D341Med (cell line): ENCODE data around the gene ABCA7.

Source experiments
- DNase-seq: peaks from one replicate; pipeline ENCODE4 v3.0.0; 2012; ENCODE audit warnings: low spot score

The ABCA7 gene, protein sequence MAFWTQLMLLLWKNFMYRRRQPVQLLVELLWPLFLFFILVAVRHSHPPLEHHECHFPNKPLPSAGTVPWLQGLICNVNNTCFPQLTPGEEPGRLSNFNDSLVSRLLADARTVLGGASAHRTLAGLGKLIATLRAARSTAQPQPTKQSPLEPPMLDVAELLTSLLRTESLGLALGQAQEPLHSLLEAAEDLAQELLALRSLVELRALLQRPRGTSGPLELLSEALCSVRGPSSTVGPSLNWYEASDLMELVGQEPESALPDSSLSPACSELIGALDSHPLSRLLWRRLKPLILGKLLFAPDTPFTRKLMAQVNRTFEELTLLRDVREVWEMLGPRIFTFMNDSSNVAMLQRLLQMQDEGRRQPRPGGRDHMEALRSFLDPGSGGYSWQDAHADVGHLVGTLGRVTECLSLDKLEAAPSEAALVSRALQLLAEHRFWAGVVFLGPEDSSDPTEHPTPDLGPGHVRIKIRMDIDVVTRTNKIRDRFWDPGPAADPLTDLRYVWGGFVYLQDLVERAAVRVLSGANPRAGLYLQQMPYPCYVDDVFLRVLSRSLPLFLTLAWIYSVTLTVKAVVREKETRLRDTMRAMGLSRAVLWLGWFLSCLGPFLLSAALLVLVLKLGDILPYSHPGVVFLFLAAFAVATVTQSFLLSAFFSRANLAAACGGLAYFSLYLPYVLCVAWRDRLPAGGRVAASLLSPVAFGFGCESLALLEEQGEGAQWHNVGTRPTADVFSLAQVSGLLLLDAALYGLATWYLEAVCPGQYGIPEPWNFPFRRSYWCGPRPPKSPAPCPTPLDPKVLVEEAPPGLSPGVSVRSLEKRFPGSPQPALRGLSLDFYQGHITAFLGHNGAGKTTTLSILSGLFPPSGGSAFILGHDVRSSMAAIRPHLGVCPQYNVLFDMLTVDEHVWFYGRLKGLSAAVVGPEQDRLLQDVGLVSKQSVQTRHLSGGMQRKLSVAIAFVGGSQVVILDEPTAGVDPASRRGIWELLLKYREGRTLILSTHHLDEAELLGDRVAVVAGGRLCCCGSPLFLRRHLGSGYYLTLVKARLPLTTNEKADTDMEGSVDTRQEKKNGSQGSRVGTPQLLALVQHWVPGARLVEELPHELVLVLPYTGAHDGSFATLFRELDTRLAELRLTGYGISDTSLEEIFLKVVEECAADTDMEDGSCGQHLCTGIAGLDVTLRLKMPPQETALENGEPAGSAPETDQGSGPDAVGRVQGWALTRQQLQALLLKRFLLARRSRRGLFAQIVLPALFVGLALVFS (N-terminal part only)

DNA sequence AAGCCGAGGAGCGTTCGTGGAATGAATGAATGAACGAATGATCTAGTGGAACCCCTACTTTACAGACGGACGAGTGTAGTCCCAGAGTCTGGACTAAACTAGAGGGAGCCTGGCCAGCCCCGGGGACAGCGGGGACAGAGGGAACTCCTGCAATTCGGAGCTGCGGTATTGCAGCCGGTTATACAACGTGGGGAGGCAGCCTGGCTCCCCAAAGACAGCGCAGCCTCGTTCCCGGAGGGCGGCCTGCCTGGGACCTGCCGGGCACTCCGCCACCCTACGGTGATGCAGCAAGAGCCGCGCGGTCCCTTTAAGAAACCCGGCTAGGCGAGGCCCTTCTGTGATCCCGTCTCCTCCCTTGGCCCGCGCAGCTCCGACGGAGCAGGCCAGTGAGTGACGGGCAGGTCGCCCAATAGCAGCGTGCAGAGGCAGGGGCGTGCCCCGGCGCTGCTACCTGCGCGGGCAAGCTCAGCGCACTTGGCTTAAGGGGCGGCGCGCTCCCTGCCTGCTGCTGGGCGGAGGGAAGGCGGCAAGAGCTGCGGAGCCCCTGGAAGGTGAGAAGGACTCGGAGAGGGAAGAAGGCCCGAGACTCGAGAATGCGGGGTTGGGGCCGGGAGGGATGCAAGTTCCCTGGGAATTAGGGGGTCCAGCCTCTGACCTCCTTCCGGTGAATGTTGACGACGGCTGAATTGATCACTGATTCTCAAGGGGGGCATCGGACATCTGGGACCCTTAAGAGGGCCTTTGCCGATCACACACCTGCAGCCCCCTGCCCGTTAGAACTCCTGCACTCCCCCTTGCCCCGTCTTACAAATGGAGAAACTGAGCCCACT lies at the start of gene ABCA7:
TSS of gene ABCA7 (plus strand) at position 462 of the 830 bp plus-strand sequence. CDS start 1,255 bp downstream, outside the sequence.
- peak; percentile 98 for DNase-seq

DNA sequence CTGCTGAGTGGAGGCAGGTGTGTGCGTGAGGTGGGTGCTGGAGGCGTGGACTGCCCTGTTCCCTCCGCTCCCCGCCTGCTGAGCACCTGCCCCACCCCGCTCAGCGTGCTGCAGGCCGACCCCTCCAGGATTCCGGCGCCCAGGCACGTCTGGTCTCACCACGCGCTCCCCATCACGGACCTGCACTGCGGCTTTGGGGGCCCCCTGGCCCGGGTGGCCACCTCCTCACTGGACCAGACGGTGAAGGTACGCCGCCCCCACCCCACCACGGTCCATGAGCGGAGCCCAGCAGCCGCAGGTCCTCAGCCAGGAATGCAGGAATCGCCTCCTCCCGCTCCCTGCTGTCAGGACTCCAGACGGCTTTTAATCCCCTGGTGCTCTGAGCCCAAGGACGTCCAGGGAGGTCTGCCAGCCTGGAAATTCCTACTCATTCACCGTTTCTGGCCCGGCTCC lies 49.8 kb upstream of the ABCA7 start:
- no peak for DNase-seq

DNA sequence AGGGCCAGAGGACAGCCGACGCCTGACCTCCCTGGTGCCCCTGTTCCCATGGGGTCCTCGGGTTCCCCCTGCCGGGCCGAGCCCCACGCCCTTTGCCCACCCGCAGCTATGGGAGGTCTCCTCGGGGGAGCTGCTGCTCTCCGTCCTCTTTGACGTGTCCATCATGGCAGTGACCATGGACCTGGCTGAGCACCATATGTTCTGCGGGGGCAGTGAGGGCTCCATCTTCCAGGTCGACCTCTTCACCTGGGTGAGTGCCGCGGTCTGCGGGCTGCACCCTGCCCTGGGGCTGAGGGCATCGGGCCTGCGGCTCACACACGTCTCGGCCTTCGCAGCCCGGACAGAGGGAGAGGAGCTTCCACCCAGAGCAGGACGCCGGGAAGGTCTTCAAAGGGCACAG lies 49.2 kb upstream of the ABCA7 start:
- no peak for DNase-seq

DNA sequence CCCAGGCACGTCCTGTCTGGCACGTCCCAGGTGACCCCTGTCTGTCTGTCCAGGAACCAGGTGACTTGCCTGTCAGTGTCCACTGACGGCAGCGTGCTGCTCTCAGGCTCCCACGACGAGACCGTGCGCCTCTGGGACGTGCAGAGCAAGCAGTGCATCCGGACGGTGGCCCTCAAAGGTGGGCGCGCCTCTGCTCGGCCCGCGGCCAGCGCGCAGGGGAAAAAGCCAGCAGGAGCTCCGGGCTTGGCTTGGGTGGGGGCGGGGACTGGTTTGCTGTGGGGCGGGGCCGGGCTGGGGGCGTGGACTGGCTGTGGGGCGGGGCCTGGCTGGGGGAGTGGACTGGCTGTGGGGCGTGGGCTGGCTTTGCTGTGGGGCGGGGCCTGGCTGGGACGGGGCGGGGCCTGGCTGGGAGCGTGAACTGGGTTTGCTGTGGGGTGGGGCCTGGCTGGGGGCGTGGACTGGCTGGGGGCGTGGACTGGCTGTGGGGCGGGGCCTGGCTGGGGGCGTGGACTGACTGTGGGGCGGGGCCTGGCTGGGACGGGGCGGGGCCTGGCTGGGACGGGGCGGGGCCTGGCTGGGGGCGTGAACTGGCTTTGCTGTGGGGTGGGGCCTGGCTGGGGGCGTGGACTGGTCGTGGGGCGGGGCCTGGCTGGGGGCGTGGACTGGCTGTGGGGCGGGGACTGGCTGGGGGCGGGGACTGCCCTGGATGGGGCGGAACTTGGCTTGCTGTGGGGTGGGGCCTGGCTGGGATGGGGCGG lies 48.6 kb upstream of the ABCA7 start:
- peak; percentile 76 for DNase-seq

DNA sequence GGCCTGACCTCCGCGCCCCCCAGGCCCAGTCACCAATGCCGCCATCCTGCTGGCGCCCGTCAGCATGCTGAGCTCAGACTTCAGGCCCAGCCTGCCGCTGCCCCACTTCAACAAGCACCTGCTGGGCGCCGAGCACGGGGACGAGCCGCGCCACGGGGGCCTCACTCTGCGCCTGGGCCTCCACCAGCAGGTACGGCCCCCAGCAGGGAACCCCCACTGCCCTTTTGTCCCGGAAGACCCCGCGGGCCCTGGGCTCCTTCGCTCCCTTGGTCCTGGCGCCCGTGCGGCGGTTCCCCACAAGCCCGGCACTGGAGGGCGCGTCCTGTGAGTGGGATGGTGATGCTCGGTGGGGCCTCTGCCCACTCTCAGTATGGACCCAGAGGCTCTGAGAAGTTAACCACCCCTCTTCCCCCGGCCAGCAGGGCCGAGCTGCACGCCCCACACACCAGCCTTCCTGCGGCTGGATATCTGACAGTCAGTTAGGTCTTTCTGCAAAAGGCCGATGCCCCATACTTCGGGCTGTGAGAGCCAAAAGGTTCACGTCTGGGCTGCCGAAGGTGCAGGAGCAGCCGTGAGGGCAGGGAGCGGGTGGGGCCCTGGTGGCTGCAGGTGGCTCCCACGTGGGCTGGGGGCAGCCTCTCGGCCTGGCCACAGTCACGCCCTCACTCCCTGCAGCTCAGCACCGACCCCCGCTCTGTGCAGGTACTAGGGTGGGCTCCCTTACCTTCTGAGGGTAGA lies 47.8 kb upstream of the ABCA7 start:
- no peak for DNase-seq

DNA sequence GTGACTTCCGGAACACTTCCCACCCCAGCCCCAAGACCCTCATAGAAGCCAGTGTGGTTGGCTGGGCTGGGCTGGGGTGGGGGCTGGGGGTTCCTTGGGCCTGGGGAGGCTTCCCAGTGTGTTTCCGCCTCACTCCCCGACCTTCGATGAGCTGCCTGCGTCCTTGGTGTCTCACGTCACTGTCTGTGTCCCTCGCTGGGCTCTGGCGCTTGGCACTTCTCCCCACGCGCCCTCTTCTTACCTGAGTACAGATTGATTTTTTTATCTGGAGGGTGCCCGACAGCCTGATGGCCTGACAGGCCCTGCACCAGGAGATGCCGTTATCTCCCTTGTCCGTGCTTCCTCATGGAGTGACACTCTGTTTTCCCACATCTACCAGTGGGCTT lies 47.2 kb upstream of the ABCA7 start:
- no peak for DNase-seq

DNA sequence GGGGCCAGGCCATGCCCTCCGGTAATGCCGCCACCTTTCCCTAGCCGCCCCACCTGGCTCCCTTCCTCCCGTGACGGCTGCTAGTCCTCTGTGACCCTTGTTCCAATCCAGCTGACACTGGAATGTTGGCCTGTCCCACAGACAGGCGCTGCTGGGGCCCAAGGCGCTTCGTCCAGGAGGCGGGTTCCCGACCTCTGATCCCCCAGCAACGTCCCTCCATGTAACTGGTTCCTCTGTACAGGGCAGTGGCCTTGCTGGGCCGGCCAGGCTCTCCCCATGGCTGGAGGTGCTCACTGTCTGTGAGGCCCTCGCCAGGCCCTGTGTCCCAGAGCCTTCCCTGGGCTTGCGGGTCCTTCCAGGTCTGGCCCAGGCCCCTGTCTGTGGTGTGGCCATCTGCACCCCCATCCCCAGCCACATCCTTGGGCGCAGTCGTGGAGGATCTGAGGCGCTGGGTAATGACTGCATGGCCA lies 46.5 kb upstream of the ABCA7 start:
- DNase-seq = no peak

DNA sequence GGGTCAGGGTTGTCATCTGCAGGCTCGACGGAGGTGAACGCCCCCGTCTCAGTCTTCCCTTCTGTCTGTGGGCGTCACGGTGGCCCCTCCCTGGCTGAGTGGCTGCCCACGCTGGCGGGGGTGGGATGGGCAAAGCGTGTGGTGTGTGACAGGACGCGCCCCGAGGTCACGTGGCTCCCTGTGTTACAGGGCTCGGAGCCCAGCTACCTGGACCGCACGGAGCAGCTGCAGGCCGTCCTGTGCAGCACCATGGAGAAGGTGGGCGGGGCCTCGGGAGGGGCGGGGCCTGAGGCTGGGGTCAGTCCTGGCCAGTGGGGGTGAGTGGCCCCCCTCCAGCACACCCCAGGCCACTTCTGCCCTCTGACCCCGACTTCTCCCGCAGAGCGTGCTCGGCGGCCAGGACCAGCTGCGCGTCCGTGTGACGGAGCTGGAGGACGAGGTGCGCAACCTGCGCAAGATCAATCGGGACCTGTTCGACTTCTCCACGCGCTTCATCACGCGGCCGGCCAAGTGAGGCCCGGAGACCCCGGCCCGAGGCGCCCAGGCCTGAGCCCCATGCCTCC lies 46.0 kb upstream of the ABCA7 start:
- DNase-seq = no peak

DNA sequence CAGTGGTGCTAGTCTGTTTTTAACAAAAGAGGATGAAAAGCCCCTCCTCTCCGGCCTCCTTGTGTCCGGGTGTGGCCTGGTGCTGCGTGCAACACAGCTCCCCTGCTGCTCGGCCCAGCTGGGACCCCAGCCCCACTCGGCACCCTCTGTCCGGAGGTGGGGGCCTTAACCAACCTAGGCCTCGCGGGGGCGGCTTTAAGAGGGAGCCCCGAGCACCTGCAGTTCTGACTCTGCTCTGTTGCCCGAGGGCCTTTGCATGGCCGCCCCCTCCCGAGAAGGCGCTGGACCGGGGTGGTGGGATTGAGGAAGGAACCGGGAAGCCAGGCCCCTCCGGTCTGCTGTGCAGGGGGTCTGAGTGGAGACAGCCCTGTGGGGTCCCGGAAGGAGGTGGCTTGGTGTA lies 45.4 kb upstream of the ABCA7 start:
- no peak for DNase-seq

DNA sequence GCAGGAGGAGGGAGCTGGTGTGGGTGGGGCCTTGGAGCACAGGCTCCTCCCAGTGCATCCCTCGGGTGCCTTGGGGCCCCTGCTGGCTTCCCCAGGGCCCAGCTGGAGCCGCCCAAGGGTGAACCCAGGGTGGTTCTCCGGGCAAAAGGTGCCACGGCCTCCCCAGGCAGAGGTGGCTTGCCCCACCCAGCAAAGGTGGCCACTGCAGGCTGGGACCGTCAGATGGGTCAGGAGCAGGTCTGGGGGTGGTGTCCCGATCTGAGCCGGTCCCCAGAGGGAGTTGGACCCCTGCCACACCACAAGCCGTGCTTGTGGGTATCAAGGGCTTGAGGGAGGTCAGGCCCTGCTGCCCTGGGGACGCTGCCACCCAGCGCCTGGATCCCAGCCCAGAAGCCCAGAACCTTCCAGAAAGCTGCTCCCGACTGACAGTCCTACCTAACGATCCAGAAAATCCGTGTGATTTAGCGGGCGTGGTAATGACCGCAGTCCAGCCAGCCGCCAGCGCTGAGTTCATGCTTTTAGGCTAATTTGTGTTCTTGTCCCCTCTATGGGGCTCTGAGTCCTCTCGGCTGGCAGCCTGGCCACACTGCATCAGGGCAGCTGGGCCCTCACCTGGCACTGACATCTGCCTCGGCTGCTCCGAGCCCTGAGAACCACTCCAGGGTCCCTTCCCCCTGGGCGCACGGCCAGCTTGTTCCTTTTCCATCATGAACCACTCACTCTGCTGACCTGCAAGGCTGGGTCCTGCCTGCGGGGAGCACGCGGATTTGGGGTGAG lies 44.7 kb upstream of the ABCA7 start:
- DNase-seq = no peak

DNA sequence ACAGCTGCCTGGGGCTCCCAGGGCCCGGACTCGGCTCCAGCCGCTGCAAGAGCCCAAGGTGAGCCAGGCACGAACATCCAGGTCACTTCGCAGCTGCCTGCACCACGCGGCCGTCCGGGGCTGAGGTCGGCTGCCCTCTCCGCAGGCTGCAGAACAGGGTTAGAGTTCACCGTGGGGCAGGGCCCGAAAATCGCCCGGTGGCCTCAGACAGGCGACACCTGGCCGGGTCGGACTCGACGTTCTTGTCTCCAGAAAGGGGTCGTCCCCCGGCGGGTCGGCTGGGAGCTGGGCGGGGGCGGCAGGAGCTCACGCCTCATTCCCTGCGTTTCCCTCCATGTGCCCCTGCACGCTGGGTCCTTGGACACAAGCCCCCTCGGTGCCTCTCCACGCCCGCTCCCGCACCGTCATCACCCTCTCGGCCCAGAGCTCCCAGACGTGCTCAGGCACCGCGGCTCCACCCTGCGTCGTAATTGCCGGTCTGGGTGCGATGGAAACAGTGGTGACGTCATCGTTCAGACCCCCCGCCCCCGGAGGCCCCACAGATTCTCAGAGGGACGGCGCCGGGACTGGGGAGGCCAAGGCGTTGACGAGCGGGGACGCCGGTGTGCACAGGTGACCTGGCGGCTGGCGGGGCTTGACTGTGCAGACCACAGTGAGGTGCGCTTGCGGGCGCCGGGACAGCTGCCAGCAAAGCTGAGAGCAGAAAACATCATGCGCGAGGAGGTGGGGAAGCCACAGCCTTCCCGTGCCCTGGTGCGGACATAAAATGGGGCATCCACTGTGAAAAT lies 43.7 kb upstream of the ABCA7 start:
- DNase-seq = peak; percentile 70

DNA sequence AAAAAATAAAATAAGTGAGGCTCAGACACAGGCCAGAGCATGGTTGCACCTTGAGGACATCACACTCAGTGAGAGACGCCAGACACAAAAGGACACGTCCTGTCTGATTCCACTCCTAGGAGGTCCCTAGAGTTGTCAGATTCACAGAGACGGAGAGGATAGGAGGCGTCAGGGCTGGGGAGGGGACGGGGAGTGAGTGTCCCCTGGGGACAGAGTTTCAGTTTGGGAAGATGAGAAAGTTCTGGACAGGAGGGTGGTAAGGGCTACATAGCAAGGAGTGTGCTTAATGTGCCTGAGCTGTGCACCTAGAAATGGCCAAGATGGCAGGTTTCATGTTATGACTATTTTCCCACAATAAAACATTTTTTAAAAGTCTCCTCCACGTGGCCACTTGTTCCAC lies 41.8 kb upstream of the ABCA7 start:
- no peak for DNase-seq

DNA sequence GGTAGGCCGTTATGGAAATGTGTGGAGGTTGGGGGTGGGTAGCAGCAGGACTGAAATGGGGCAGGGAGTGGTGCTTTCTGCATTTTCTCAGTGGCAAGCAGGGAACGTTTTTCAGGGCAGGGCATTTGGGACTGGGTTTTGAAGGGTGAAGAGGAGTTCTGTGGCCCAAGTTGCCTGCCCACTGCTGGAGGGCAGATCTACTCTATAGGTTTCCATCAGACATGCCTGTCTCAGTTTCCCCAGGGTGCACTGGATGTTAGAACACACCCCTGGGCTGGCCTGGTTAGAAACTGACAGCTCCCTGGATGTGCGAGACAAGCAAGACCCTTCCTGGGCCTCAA lies 40.6 kb upstream of the ABCA7 start:
- no peak for DNase-seq

DNA sequence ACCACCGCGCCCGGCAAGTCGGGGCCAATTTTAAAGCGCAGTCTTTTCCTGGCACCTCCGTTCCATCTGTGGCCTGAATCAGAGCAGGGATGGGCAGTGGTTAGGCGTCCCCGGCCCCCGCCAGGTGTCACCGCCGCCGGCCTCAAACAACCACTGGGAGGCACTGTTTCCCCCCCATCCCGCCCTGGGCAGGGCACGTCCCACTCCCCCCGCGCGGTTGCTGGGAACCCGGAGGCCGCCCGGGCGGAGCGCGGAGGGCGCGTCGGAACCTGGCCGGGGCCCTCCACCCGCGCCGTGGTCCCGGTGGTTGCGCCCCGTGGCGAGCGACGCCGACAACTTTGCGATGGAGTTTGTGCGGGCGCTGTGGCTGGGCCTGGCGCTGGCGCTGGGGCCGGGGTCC lies 39.8 kb upstream of the ABCA7 start, which contains the start of gene GRIN3B:
TSS of gene GRIN3B (plus strand) at position 325 of the 400 bp plus-strand sequence. CDS start at position 344, 19 bp downstream.
- peak; percentile 90 for DNase-seq

DNA sequence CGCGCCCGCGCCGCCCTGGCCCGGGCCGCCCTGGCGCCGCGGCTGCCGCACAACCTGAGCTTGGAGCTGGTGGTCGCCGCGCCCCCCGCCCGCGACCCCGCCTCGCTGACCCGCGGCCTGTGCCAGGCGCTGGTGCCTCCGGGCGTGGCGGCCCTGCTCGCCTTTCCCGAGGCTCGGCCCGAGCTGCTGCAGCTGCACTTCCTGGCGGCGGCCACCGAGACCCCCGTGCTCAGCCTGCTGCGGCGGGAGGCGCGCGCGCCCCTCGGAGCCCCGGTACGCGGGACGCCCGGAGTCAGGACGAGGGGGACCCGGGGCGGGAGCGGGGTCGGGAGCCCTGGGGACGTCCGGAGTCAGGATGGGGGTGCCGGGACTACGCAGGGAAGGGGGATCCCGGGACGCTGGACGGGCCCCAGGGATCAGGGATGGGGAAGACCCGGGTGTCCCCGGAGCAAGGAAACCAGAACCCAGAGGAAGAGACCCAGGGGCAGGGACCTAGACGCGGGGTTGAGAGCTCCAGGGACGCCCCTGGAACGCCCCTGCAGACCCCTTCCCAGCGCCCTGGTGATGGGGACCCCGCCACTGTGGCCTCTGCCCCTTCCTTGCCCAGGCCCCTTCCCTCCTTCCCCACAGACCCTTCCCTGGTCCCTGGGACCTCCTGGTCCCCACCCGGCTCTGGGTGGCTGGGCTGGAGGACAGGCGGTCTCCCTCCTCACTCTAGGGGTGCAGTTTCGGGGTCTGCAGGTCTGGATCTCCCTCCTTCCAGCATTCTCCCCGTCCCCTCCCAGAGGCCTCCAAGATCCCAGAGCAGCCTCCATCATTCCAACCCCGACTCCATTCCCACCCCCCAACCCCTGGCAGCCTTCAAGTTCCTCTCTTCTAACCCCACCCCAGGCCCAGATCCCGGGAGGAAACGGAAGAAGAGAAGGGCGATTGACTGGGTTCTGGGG lies 39.0 kb upstream of the ABCA7 start:
- no peak for DNase-seq

DNA sequence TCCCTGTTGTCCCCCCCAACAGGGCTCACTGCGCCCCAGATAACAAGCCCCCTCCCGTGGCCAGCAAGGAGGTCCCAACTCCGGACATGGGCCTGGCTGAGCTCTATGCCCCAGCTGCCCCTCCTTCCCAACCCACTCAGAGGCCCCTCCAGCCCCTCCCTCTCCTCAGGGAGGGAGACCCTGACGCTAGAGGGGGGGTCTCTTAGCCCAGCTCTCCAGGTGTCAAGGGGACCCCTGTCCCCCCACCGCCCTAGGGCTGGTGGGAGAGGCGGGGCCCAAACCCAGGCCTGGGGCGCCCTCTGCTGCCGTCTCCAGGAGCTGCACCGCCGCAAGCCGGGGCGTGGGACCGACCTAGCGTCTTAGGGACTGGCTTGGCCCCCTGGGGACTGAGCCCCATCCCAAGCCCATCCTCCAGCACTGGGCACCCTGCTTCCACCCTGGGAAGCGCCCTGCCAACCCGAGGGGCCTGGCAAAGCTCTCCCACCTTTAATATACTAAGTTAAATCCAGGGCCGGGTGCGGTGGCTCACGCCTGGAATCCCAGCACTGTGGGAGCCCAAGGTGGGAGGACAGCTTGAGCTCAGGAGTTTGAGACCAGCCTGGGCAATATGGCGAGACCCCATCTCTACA lies 38.3 kb upstream of the ABCA7 start:
- peak; percentile 90 for DNase-seq
